ENCODE data around the gene SMIM41. TPM values are rescaled to one million over a fixed set of nuclear protein-coding genes. Genes with fewer than 3 reads are reported as not detected.

Gene SMIM41
- total and polyA plus RNA-seq, 10 of the 15 experiments (the other 5 are each of a cell fraction or from before 2014, with no cell fraction given): not detected

DNA sequence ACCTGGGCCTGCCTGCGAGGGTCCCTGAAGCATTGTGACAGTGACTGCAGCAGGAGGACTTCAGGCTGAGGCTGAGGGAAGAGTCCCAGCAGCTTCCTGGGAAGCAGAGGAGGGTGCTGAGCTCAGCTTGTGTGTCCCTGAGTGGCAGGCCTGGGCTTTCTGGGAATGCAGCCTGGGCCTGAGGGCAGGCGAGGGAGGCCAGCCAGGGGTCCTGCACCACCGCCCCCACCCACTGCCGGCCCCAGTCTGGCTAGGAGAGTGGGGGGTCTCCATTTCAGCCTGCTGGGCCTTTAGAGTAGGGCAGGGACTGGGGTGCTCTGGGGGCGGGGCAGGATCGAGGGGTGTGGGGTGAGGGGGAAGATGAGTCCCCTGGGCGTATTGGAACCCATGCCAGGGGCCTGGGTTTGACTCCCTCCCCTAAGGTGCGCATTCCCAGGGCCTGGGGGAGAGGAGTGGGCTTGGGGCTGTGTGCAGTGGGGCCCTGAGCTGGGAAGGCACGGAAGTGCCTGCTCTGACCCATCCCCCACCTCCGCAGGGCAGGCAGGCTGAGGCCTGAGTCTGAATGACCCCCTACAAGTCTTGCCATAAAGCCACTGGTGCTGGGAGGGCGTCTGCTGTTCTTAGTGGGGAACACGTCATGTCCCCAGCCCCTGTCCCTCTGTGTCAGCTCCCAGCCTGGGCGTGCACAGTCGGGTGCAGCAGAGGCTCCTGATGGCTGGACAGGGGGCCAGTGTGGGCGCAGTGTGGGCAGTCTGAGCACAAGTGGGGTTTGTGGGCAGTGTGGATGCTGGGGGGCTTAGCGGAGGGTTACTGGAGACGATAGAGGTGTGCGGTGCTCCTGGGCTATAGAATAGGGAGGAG lies 66.0 kb downstream of the SMIM41 start:
- H3K4me1 ChIP-seq (ENCODE audit: control insufficient read depth, insufficient read depth, low read length): no peaks in the 10 kb centered on the region
- no peaks in the 10 kb centered on the region for H3K36me3 ChIP-seq (ENCODE audit: control insufficient read depth in 2 of 2, insufficient read depth in 2 of 2, low read length in 1 of 2)
- H3K4me2 ChIP-seq (ENCODE audit: control insufficient read depth, insufficient read depth): no peak overlapping the region
- BruUV-seq (replicated peaks): no TSS peak
- H3K9me3 ChIP-seq (replicated peaks; ENCODE audit: control insufficient read depth, insufficient read depth, low read length): no peaks in the 10 kb centered on the region
- TF ChIP-seq SIX5 (IDR thresholded peaks at IDR 0.05; ENCODE audit: low read depth, low read length, severe bottlenecking) (no peak), IRF4 (IDR thresholded peaks at IDR 0.05; ENCODE audit: low read depth, low read length) (no peak)
- WGBS (ENCODE audit: insufficient coverage, insufficient replicate concordance, low lambda C conversion rate, missing lambda C conversion rate): 37% methylated on average over 14 of the region's 18 CpGs
- ChIA-PET RAD21 (ENCODE audit: unreplicated experiment) (no interaction called here), POLR2A (no interaction called here), SMC1A (ENCODE audit: uncharacterized antibody, unreplicated experiment) (no interaction called here), CTCF (interaction anchor here (1.3 to 1.4 kb wide), 2 partner anchors 11 to 182 kb away, joined by 3 read pairs; no protein-coding TSS in a partner anchor)
- in situ Hi-C loops (cut with MboI) (loop anchor here (5.0 kb wide), 1 partner anchor 842 kb away; no protein-coding TSS in a partner anchor), intact Hi-C loops (cut with micrococcal nuclease; ENCODE audit: unreplicated experiment) (no loop called here)
- no peak overlapping the region for H2AFZ ChIP-seq (ENCODE audit: control insufficient read depth, low read depth, low read length)
- no peaks in the 10 kb centered on the region for H4K20me1 ChIP-seq (ENCODE audit: control insufficient read depth, insufficient read depth)
- no peak for DNase-seq (ENCODE audit: low read depth, low spot score)
- no peaks in the 10 kb centered on the region; a peak in 1 of 4 replicates for H3K27me3 ChIP-seq (replicated peaks in 1 of 2; ENCODE audit: control insufficient read depth in 2 of 2, insufficient read depth in 2 of 2, low read length in 1 of 2)
- H3K79me2 ChIP-seq (ENCODE audit: control insufficient read depth, insufficient read depth, low read length): no peaks in the 10 kb centered on the region
- FAIRE-seq: no peak
- no peak overlapping the region for H3K27ac ChIP-seq (ENCODE audit: control insufficient read depth, insufficient read depth)
- no peak overlapping the region for H3K4me3 ChIP-seq
- no peak for ATAC-seq
- H3K9ac ChIP-seq (ENCODE audit: control insufficient read depth, insufficient read depth, low read length): no peak overlapping the region

DNA sequence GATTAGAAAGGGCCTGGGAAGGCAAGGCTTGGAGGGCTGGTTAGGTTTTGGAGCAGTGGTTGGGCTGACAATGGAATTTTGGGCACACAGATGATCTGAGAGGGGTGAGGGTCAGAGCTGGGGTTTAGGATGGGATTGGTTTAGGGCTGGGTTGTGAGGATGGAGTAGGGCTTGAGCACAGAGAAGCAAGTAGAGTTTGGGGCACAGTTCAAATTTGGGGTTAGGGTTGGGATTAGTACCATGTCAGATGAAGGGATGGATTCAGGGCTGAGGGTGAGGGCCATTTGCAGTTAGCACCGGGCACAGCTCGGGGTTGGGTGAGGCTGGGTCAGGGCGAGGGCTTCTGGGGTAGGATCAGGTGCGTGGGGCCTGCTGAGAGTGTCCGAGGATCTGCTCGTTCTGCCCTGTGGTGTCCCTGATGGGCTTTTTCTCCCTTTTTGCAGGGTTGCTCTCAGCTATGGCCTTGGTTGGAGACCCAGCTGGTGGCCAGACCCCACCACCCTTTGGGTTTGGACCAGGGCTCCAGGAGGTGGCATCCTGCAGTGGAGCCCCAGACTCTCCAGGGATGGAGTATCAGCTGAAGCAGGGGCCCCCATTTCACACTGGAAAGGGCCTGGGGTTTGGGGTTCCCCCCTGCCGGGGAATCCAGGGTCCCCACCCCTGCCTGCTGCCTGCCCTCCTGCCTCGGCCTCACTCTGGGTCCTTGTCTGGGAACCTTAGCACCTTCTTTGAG lies 66.8 kb downstream of the SMIM41 start:
- Histone ChIP-seq H3K4me2 (ENCODE audit: control insufficient read depth, insufficient read depth) (no peak overlapping the region), H3K36me3 (ENCODE audit: control insufficient read depth in 2 of 2, insufficient read depth in 2 of 2, low read length in 1 of 2) (no peaks in the 10 kb centered on the region), H3K27me3 (replicated peaks in 1 of 2; ENCODE audit: control insufficient read depth in 2 of 2, insufficient read depth in 2 of 2, low read length in 1 of 2) (no peaks in the 10 kb centered on the region; a peak in 2 of 4 replicates), H3K27ac (ENCODE audit: control insufficient read depth, insufficient read depth) (no peak overlapping the region), H4K20me1 (ENCODE audit: control insufficient read depth, insufficient read depth) (no peaks in the 10 kb centered on the region), H3K4me1 (ENCODE audit: control insufficient read depth, insufficient read depth, low read length) (no peaks in the 10 kb centered on the region), H3K9me3 (replicated peaks; ENCODE audit: control insufficient read depth, insufficient read depth, low read length) (no peaks in the 10 kb centered on the region), H2AFZ (ENCODE audit: control insufficient read depth, low read depth, low read length) (no peak overlapping the region), H3K9ac (ENCODE audit: control insufficient read depth, insufficient read depth, low read length) (no peak overlapping the region), H3K4me3 (no peak overlapping the region), H3K79me2 (ENCODE audit: control insufficient read depth, insufficient read depth, low read length) (no peaks in the 10 kb centered on the region)
- ChIA-PET CTCF (interaction anchor here (1.4 kb wide), 1 partner anchor 10 kb away, joined by 3 read pairs; no protein-coding TSS in a partner anchor), POLR2A (no interaction called here), SMC1A (ENCODE audit: uncharacterized antibody, unreplicated experiment) (no interaction called here), RAD21 (ENCODE audit: unreplicated experiment) (no interaction called here)
- BruUV-seq (replicated peaks): no TSS peak
- intact Hi-C loops (cut with micrococcal nuclease; ENCODE audit: unreplicated experiment): no loop called here
- WGBS (ENCODE audit: insufficient coverage, insufficient replicate concordance, low lambda C conversion rate, missing lambda C conversion rate): 32% methylated on average over 8 of the region's 8 CpGs
- in situ Hi-C loops (cut with MboI): loop anchor here (5.0 kb wide), 1 partner anchor 841 kb away; no protein-coding TSS in a partner anchor
- ATAC-seq: no peak
- no peak for DNase-seq (ENCODE audit: low read depth, low spot score)
- FAIRE-seq: no peak
- TF ChIP-seq ETV6 (conservative IDR thresholded peaks at IDR 0.05 in 1 of 2, IDR thresholded peaks at IDR 0.05 in 1 of 2; ENCODE audit: borderline replicate concordance in 1 of 2, low read depth in 1 of 2): no peak
- no peak for TF ChIP-seq RFX5 (IDR thresholded peaks at IDR 0.05; ENCODE audit: low read depth, low read length)
- TF ChIP-seq, protein P1, sequence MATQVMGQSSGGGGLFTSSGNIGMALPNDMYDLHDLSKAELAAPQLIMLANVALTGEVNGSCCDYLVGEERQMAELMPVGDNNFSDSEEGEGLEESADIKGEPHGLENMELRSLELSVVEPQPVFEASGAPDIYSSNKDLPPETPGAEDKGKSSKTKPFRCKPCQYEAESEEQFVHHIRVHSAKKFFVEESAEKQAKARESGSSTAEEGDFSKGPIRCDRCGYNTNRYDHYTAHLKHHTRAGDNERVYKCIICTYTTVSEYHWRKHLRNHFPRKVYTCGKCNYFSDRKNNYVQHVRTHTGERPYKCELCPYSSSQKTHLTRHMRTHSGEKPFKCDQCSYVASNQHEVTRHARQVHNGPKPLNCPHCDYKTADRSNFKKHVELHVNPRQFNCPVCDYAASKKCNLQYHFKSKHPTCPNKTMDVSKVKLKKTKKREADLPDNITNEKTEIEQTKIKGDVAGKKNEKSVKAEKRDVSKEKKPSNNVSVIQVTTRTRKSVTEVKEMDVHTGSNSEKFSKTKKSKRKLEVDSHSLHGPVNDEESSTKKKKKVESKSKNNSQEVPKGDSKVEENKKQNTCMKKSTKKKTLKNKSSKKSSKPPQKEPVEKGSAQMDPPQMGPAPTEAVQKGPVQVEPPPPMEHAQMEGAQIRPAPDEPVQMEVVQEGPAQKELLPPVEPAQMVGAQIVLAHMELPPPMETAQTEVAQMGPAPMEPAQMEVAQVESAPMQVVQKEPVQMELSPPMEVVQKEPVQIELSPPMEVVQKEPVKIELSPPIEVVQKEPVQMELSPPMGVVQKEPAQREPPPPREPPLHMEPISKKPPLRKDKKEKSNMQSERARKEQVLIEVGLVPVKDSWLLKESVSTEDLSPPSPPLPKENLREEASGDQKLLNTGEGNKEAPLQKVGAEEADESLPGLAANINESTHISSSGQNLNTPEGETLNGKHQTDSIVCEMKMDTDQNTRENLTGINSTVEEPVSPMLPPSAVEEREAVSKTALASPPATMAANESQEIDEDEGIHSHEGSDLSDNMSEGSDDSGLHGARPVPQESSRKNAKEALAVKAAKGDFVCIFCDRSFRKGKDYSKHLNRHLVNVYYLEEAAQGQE (IDR thresholded peaks at IDR 0.05; ENCODE audit: low read depth, low read length): no peak
- TF ChIP-seq, protein P2, sequence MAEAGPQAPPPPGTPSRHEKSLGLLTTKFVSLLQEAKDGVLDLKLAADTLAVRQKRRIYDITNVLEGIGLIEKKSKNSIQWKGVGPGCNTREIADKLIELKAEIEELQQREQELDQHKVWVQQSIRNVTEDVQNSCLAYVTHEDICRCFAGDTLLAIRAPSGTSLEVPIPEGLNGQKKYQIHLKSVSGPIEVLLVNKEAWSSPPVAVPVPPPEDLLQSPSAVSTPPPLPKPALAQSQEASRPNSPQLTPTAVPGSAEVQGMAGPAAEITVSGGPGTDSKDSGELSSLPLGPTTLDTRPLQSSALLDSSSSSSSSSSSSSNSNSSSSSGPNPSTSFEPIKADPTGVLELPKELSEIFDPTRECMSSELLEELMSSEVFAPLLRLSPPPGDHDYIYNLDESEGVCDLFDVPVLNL (IDR thresholded peaks at IDR 0.05; ENCODE audit: low read depth, low read length): no peak
- no peak for TF ChIP-seq POU2F2 (IDR thresholded peaks at IDR 0.05; ENCODE audit: borderline replicate concordance, low read depth, low read length)
- TF ChIP-seq MXI1 (IDR thresholded peaks at IDR 0.05; ENCODE audit: low read depth, low read length): no peak
- no peak for TF ChIP-seq PML (IDR thresholded peaks at IDR 0.05; ENCODE audit: low read length)
- no peak for TF ChIP-seq IRF4 (IDR thresholded peaks at IDR 0.05; ENCODE audit: low read depth, low read length)
- TF ChIP-seq MEF2B (IDR thresholded peaks at IDR 0.05; ENCODE audit: partially characterized antibody, poor library complexity, severe bottlenecking): no peak
